ENCODE results near the gene CCDC85B.

DNA sequence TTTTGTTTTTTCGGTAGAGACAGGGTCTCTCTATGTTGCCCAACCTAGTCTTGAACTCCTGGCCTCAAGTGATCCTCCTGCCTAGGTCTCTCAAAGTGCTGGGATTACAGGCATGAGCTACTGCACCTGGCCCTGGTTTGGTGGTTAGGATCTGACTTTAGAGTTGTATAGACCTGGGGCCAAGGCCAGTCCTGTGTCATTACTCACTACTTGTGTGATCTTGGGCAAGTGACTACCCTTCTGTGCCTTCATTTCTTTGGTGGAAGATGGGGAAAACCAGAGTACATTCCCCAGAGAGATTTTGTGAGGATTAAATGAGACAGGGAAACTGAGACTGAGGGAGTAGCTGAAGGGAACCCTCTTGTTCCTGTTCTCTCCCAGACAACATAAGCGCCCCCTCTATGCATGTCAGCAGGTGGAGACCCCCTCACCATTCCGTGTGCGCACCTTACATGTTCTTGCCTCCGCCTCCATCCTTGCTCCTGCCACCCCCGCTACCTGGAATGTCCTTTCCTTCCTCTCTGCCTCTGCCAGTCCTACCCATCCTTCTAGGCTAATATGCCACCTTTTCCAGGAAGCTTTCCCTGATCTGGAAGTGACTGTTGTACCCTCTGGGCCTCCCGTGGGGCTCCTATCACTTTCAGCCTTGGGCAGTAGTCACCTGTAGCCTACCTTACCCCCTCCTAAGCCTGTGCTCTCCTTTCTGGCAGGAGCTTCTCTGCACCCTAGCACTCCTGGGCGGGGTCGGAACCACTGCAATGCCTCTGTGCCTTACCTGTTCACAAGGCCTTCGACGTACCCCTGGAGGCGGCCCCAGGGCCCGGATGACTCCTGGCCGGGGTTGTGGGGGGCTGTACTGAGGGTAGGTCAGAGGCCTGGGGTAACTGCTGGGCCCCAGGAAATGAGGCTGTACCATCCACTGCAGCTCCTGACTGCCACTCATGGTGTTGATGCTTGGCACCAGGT, 5.8 kb downstream of the CCDC85B start:
- TF ChIP-seq RAD21 (IDR thresholded peaks at IDR 0.05) (no peak), JUND (IDR thresholded peaks at IDR 0.05) (no peak)
